Stimulated activated CD8-positive, alpha-beta memory T cell treated with anti-CD3 and anti-CD28 coated beads, Interleukin-7, amount 100 ng/mL, for 24 hours (primary cell): Measurements from ENCODE around the gene DNAH17.

ENCODE experiments used
- DNase-seq: peaks from one replicate; pipeline ENCODE4 v3.0.0-alpha.2; 2020; ENCODE audit warnings: low read depth

Gene DNAH17

GRCh38 chr17:78428836-78429617, 148.2 kb downstream of the DNAH17 start:
- DNase-seq: no peak

DNA sequence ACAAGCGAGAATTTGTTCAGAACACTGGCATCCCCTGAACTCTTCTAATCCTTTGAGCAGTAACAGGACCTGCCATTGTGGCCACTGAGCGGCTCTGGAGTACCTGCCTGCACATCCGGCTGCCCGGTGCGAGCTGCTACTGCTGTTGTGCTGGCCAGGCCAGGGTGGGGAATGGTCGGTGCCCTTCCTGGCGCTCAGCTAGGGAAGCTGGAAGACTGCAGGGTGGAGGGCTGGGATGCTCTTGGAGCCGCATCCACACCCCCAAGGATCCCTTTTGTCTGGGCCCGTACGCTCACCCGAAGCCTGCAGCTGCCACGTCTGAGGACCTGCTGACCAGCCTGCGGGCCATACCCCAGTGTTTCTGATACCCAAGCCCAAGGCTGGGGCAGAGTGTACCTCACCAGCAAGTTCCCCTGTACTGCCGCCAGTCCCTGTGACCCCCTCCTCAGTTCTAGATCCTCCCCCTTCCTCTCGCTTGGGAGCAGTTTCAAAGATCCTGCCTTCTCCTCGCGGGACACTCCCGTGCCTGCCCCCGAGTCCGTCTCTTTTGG, 149.1 kb downstream of the DNAH17 start:
- no peak for DNase-seq

DNA sequence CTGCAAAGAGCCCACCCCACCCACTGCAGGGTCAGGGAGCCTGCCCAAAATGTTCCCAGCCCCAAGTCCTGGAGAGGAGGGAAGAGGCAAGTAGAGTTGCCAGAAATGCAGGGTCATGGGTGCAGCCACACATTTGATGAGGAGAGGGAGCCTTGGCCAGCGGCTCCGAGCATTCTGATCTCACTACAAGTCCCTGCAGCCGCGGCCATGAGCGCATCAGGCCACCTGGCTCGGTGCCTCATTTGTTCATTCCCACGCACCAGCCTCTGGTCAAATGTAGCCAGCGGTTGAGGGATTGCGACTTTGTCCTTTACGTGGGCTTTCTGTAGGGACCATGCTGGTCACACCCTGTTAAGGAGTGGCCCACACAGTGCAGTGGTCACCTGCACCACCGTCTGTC, 150.1 kb downstream of the DNAH17 start:
- no peak for DNase-seq

DNA sequence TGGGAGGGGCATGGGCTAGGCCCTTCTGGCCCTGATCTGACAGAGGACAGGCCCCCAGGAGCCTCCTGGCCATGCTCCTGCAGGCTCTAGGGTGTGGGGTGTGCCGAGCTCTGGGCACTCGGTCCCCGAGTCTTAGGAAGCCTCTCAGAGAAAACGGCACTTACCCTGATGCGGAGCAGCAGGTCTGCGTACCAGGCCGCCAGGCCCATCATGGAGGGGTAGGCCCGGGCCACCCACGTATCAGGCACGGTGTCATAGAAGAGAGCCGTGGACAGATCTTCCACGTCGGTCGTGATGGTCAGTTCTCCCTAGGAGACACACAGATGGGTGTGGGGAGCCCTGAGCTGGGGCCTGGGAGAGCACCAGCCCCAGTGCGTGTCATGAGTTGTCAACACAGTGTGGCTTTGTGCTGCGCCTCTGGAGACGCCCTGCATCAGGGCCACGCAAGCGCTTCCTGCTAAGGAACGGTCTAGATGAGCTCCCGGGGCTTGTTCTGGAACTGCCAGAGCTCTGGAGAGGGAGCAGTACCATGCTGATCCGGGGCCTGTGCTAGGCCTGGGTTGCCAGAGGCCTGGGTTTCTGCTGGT, 150.8 kb downstream of the DNAH17 start:
- no peak for DNase-seq

GRCh38 chr17:78425429-78425828, 151.8 kb downstream of the DNAH17 start:
- no peak for DNase-seq

DNA sequence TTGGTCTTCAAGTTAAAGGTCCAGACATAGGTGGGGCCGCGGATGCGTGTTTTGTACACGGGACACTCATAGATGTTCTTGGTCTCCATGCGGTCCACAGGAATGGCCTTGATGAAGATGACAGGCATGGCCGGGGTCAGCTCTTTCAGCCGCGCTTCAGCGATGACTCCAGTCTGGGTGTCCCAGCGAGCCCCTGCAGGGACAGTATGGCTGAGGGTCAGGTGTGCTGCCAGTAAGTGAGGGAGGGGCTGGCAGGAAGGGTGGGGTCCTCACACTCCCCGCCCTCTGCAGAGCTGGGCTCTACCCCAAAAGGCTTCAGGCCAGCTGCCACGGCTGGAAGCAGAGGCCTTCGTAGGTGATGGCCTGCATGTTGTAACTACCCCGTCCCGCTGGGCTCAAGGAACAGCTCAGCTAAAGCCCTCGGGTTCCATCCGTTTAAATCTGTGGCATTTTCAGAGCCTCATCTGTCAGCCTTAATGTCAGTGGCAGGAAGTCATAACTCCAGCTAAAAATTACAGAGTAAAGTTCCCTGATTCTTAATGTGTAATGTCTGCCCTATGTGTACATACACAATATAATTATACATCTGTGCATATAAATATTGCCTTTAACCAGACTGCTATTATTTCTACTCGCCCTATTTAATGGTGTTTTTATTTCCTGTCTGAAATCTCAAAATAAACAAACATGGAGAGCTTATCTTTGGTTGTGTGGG, 153.1 kb downstream of the DNAH17 start:
- DNase-seq: no peak

DNA sequence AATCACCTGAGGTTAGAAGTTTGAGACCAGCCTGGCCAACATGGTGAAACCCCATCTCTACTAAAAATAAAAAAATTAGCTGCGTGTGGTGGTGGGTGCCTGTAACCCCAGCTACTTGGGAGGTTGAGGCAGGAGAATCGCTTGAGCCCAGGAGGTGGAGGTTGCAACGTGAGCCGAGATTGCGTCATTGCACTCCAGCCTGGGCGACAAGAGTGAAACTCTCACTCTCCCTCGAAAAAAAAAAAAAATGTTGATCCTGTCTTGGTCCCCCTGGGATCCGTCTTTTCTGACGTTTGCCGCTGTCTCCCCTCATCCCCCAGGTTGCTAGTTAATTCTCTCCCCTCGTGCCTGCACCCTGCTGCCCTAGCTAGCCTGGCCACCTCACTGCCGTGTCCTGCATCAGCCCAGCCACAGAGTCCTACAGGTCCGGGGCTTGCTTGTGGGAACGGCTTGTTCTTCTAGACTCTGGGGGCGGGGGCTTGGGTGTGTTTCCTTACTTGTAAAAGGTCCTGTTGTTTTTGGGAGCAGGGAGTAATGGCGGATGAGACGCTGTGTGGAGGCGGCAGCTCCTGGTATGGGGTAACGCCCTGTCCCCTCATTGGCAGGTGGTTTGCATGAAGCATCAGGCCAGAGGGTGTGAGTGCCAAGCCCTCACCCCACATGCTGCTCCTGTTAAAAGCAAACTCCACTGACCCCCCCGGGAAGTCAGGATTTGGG, 154.2 kb downstream of the DNAH17 start:
- no peak for DNase-seq

DNA sequence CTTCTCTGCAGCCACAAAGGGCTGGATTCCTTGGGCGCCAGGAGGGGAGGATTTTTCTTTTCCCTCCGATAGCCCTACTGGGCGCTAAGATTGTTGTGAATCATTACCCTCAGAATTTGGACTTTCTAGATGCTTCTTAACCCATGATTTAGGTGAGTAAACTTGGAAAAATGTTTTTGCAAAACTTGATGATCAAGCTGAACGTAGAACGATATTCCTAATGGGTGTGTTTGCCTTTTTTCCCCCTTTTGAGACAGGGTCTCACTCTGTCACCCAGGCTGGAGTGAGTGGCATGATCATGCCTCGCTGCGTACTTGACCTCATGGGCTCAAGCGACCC, 155.0 kb downstream of the DNAH17 start:
- DNase-seq: no peak

DNA sequence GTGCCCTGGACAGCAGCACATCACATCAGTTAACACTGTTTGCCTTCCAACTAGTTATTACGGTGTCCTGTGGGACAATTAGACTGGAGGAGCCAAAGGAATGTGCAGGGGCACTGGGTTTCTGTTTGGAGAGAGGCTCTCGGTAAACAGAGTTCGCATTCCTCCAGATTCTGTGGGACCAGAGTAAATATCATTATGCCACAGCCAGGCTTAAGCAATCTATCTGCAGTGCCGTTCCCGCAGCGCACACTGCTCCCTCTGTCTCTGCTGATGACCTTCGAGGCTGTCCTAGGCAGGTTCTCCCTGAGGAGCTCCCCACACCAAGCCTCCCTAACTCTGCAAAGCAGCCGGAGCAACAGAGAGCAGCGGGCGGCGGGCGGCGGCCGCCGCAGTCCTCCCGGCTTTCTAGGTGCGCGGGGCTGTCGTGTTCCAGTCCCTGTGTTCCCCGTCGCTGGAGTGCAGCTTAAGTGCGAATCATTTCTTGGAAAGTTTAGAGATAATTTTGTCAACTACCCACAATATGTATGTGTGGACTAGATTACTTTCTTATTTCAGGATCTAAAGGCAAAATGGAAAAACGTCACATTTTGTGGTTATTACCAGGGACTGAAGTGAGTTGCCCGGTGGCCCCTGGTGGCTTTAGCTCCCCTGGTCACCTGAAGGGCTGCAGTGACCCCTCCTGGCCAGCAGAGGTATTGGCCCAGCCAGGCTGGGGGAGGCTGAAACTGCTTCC, 155.5 kb downstream of the DNAH17 start:
- peak; percentile 59 for DNase-seq

- DNase-seq: no peak
These were observed 156.1 kb downstream of the DNAH17 start for GRCh38 chr17:78421084-78421533.

DNA sequence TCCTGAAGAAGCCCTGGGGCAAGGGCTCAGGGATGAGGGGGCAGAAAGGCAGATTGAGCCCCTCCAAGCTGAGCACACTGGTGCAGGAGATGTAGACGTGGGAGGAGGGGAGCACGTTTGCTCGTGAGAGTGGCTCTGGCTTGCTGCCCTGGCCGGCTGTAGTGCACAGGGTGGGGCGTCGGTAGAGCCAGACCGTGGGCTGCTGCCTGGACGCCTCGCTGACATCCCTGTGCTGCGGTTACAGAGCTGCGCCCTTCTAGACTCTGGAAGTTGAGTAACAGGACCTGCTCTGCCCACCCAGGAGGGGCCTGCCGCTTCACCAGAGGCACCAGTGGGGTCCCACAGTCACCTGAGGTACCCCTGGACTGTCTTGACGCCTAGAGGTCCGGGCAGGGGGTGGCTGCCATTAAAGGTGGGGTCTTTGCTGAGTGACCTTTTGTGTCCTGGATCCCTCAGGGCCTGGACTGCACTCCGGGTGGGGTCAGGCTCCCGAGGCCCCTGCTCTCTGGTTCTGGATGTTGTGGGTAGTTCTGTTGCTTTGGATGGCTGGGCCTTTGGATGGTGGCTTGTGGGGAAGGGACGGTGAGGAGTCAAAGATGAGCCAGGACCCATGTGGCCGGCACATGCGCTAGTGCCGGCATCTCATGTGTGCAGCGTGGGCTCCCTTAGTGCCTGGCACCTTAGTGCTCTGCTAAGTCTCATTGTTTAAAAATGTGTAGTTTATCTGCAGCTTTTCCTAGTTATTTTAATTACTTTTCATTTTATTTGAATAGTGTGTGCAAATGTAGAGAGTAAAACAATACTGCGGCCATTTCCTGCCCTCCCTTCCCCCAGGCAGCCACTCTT, 157.0 kb downstream of the DNAH17 start:
- no peak for DNase-seq

- DNase-seq: no peak
These were observed 158.7 kb downstream of the DNAH17 start for GRCh38 chr17:78418326-78419026.

DNA sequence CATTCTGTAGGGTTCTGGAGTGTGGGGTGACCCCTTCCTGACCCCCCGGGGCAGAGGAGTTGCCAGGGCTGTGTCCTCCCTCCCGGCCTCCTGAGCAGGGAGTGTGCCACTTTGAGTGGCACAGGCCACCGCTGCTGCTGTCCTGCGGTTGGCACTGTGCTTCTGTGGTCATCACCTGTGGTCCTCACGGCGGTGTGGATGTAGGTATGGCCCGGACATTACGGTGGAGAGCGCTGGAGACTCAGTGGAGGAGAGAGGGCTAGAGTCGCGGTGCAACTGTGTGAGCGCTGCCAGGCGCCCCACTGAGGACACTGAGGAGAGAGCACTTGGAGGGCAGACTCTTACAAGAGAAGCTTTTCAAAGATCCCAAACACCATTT, 159.7 kb downstream of the DNAH17 start:
- DNase-seq: no peak

DNA sequence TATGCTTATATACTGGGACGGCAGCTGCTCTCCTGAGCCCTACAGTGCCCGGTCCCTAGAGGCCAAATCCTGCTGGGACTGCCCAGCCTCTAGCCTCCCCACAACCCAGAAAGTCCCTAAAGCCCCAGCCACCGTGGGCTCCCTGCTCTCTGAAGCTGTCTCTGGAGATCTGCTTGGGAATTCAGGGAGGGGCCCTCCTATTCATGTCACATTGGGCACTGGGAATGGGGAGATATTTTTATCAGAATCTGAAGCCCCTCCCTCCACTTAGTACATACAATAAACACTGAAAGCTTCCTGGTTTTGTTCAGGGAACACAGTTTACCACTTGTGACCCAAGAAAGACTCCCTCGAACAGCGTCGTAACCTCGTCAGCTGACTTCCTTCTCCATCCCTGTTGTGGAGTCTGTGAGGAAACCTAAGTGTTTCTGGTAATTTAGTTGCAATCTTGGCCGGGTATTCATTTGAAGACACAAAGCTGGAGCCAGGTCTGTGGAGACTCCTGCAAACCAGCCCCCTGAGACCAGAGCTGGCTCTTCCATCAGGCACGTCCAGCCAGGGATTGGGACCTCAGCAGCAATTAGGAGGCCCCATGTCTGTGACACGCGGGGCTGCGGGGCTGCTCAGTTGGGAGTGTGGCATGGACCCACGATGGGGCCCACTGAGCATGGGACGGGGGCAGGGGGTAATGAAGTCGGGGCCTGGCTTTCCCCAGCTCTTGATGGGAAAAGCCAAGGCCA, 160.2 kb downstream of the DNAH17 start:
- DNase-seq: no peak

DNA sequence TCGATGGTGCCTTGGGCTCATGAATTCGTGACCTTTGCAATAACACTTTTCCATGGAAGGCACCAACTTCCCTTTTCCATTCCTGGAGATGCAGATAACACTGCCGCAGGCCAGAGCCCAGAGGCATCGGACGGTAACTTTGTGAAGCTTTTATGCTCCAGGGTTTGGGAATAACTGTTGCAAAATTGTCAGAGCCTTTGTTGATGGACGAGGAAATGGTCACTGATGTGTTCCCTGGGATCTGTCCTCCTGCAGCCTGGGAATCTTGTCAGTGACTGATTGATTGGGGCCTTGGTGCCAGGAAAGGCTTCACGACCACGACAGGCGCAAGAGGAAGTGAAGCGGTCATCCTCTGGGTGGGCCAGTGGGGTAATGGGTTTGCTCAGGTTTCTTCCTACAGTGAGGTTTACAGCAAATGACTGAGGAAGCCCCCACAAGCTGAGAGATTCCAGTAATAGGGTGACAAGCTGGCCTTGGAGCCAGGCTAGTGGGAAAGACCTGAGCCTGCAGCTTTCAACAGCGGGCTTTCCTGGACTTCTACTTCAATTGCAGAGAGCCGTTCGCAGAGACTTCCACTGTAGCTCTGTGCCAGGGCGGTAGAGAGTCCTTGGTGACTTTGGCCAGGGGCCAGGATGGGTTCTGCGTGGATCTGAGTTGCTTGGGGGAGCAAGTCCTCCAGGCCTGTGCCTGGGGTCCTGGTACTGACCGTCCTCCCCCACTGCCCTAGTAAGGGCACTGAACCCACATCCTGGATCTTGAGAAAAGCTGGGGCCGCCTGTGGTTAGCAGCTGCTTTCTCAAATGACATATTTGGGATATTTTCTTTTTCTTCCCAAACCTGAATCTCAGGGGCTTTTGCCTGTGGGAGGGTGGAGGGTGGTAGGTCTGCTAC, 161.1 kb downstream of the DNAH17 start:
- DNase-seq: no peak

DNA sequence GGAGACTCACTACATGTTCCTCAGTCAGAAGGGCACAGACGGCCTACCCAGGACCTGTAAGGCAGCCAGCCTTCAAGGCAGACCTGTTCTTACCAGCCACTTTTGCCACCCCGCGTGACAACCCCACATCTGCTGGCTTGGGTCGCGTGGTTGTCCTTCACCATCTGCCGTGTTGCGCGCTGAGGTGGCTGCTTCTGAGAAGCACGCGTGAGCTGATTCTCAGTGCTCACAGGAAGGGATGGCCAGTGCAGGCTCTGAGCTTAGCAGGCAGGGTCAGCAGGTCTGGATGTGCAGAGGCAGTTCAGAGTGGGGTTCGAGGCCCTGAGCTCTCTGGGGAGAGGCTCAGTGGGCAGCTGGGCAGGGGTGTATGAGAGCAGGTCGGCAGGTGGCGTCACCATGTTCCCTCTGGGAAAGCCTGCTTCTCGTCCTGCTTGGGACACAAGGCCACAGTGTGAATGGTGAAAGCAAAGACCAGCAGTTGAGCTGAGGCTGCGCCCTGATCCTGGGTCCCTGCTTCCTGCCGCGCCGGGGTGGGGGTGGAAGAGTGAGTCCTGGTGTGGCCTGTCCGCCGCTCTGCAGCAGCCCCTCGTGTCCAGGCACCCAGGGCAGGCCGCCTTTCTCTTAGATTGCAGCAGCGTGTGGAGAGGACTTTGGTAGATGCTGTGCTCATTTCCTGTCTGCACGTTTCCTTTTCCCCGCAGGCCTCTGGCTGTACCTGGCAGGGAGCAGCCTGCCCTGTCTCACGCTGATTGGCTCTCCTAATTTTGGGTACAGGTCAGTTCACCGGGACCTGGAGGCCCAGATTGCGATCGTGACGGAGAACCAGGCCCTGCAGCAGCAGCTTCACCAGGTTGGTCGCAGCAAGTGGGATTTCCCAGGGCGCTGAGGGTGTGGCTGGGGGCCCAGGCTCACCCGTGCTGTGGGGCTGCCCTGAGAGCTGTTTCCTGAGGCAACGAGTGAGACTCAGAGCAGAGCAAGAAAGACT, 162.7 kb downstream of the DNAH17 start:
- DNase-seq: no peak

GRCh38 chr17:78412403-78412802, 164.8 kb downstream of the DNAH17 start:
- DNase-seq: no peak
